SK-N-SH treated with all-trans-retinoic acid at 6 μM for 48 hours (cell line): ENCODE results near the gene TRIM66.

ENCODE experiments used
- ATAC-seq: fragments of 200-7000 bp; cut with Tn5 transposase; 3 replicates; pipeline ENCODE4 v1.9.1; 2020; ENCODE audit warnings: mild to moderate bottlenecking, moderate library complexity
- ARNTL ChIP-seq: fragments of 450-650 bp; formaldehyde crosslinking; IDR thresholded peaks from 2 replicates; pipeline ENCODE4 v1.5.0; 2020; ENCODE audit warnings: low read depth, mild to moderate bottlenecking, moderate library complexity, borderline replicate concordance
- BACH2 ChIP-seq: fragments of 250-450 bp; sonication (Bioruptor Pico); IDR thresholded peaks from 2 replicates; pipeline ENCODE4 v1.9.0; 2021; ENCODE audit warnings: mild to moderate bottlenecking, borderline replicate concordance
- CREB5 ChIP-seq: fragments of 250-450 bp; sonication (Bioruptor Pico); IDR thresholded peaks from 2 replicates; pipeline ENCODE4 v1.5.1; 2020; ENCODE audit warnings: low read depth, mild to moderate bottlenecking, moderate library complexity
- CSDC2 ChIP-seq: fragments of 250-450 bp; sonication (Bioruptor Pico); IDR thresholded peaks from 2 replicates; pipeline ENCODE4 v1.5.0; 2020; ENCODE audit warnings: mild to moderate bottlenecking, moderate library complexity
- CSRNP3 ChIP-seq: fragments of 250-450 bp; sonication (Bioruptor Pico); IDR thresholded peaks from 2 replicates; pipeline ENCODE4 v1.5.1; 2021; ENCODE audit warnings: mild to moderate bottlenecking, moderate library complexity
- ESRRG ChIP-seq: fragments of 250-450 bp; sonication (Bioruptor Pico); IDR thresholded peaks from 2 replicates; pipeline ENCODE4 v1.6.1; 2021; ENCODE audit warnings: mild to moderate bottlenecking
- GLIS3 ChIP-seq: fragments of 250-450 bp; sonication (Bioruptor Pico); IDR thresholded peaks from 2 replicates; pipeline ENCODE4 v1.5.0; 2020; ENCODE audit warnings: mild to moderate bottlenecking, moderate library complexity
- ISL1 ChIP-seq: fragments of 250-450 bp; sonication (Bioruptor Pico); IDR thresholded peaks from 2 replicates; pipeline ENCODE4 v2.1.2; 2022; ENCODE audit warnings: mild to moderate bottlenecking, moderate library complexity
- OSR1 ChIP-seq: fragments of 250-450 bp; sonication (Bioruptor Pico); IDR thresholded peaks from 2 replicates; pipeline ENCODE4 v1.8.0; 2022; ENCODE audit warnings: moderate library complexity, mild to moderate bottlenecking, inconsistent platforms
- POU6F1 ChIP-seq: fragments of 250-450 bp; sonication (Bioruptor Pico); IDR thresholded peaks from 2 replicates; pipeline ENCODE4 v1.8.0; 2021; ENCODE audit warnings: low read depth, mild to moderate bottlenecking, moderate library complexity, borderline replicate concordance
- PPARA ChIP-seq: fragments of 250-450 bp; sonication (Bioruptor Pico); IDR thresholded peaks from 2 replicates; pipeline ENCODE4 v1.5.0; 2020; ENCODE audit warnings: mild to moderate bottlenecking, borderline replicate concordance
- RARB ChIP-seq: fragments of 250-450 bp; sonication (Bioruptor Pico); IDR thresholded peaks from 2 replicates; pipeline ENCODE4 v1.8.0; 2021; ENCODE audit warnings: mild to moderate bottlenecking, moderate library complexity
- SNAI2 ChIP-seq: fragments of 250-450 bp; sonication (Bioruptor Pico); IDR thresholded peaks from 2 replicates; pipeline ENCODE4 v1.5.0; 2020; ENCODE audit warnings: mild to moderate bottlenecking, moderate library complexity
- TCF4 ChIP-seq: fragments of 250-450 bp; sonication (Bioruptor Pico); IDR thresholded peaks from 2 replicates; pipeline ENCODE4 v1.8.0; 2021; ENCODE audit warnings: mild to moderate bottlenecking, moderate library complexity, borderline replicate concordance
- TOX ChIP-seq: fragments of 250-450 bp; sonication (Bioruptor Pico); IDR thresholded peaks from 2 replicates; pipeline ENCODE4 v1.8.0; 2021; ENCODE audit warnings: mild to moderate bottlenecking, moderate library complexity, borderline replicate concordance
- ZC3H10 ChIP-seq: fragments of 250-450 bp; sonication (Bioruptor Pico); IDR thresholded peaks from 2 replicates; pipeline ENCODE4 v1.5.1; 2021; ENCODE audit warnings: mild to moderate bottlenecking, moderate library complexity
- ZFP3 ChIP-seq: fragments of 250-450 bp; sonication (Bioruptor Pico); IDR thresholded peaks from 2 replicates; pipeline ENCODE4 v1.5.0; 2020; ENCODE audit warnings: mild to moderate bottlenecking, moderate library complexity
- ZFP30 ChIP-seq: fragments of 450-650 bp; formaldehyde crosslinking; IDR thresholded peaks from 2 replicates; pipeline ENCODE4 v1.5.0; 2022; ENCODE audit warnings: mild to moderate bottlenecking, moderate library complexity
- ZNF565 ChIP-seq: fragments of 450-650 bp; formaldehyde crosslinking; conservative IDR thresholded peaks from 2 replicates; pipeline ENCODE4 v1.5.0; 2020; ENCODE audit warnings: low read depth, mild to moderate bottlenecking, moderate library complexity
- ZNF70 ChIP-seq: fragments of 450-650 bp; formaldehyde crosslinking; IDR thresholded peaks from 2 replicates; pipeline ENCODE4 v1.5.0; 2020; ENCODE audit warnings: mild to moderate bottlenecking, moderate library complexity
- ZNF8 ChIP-seq: fragments of 450-650 bp; formaldehyde crosslinking; IDR thresholded peaks from 2 replicates; pipeline ENCODE4 v1.5.0; 2020; ENCODE audit warnings: mild to moderate bottlenecking, moderate library complexity
- TF ChIP-seq, protein P1 (sequence below): fragments of 250-450 bp; sonication (Bioruptor Pico); IDR thresholded peaks from 2 replicates; pipeline ENCODE4 v1.8.0; 2020; ENCODE audit warnings: mild to moderate bottlenecking, moderate library complexity, borderline replicate concordance

Gene TRIM66

GRCh38 chr11:8690374-8691342 is 8.2 kb upstream of the TRIM66 start:
- no peak for ATAC-seq
- no peak for TF ChIP-seq CREB5 (CRISPR knock-in tag)
- TF ChIP-seq ZNF8 (CRISPR knock-in tag): no peak
- TF ChIP-seq SNAI2 (CRISPR knock-in tag): no peak
- no peak for TF ChIP-seq POU6F1 (CRISPR knock-in tag)
- no peak for TF ChIP-seq CSDC2 (CRISPR knock-in tag)
- no peak for TF ChIP-seq BACH2
- no peak for TF ChIP-seq ZNF565 (CRISPR knock-in tag)

DNA sequence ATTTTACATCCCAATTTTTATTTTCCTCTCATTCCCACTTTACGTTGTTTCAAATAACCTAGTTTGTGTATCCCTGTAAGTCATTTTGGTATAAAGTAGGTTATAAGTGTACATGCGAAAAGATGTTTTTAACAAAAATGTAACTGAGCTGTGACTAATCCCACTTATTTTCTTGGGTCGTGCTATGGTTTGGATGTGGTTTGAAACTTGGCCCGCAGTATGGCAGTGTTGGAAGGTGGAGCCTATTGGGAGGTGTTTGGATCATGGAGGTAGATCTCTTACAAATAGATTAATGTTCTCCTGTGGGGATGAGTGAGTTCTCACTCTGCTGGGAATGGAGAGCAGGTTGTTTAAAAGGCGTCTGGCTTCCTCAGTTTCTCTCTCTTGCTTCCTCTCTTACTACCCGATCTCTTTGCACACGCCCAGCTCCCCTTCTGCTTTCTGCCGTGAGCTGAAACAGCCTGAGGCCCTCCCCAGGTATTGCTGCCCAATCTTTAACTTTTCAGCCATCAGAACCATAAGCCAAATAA is 7.3 kb upstream of the TRIM66 start:
- TF ChIP-seq CREB5 (CRISPR knock-in tag): no peak
- no peak for TF ChIP-seq OSR1 (CRISPR knock-in tag)
- TF ChIP-seq CSDC2 (CRISPR knock-in tag): no peak
- no peak for TF ChIP-seq TOX (CRISPR knock-in tag)
- no peak for TF ChIP-seq ZNF8 (CRISPR knock-in tag)
- TF ChIP-seq ZFP30: no peak
- no peak for TF ChIP-seq ZNF70
- no peak for ATAC-seq

- peak; percentile 93 for ATAC-seq
- peak; percentile 52; the same call in 1 of the 2 replicates for TF ChIP-seq ZC3H10 (CRISPR knock-in tag)
- 0 out of 2 replicates have a peak, but pooled peaks have one; percentile 7 for TF ChIP-seq ZNF70
- no peak for TF ChIP-seq ISL1 (CRISPR knock-in tag)
- TF ChIP-seq CSRNP3 (CRISPR knock-in tag): no peak
- TF ChIP-seq ZNF565 (CRISPR knock-in tag): 0 out of 2 replicates have a peak, but pooled peaks have one; percentile 28
- no peak; the same call in none of the 2 replicates for TF ChIP-seq ZFP3 (CRISPR knock-in tag)
- no peak for TF ChIP-seq ZFP30
- TF ChIP-seq RARB (CRISPR knock-in tag): peak; percentile 83
- TF ChIP-seq ESRRG: peak; percentile 88; the same call in 1 of the 2 replicates
- TF ChIP-seq CSDC2 (CRISPR knock-in tag): no peak
- no peak for TF ChIP-seq PPARA
- TF ChIP-seq, protein P1, sequence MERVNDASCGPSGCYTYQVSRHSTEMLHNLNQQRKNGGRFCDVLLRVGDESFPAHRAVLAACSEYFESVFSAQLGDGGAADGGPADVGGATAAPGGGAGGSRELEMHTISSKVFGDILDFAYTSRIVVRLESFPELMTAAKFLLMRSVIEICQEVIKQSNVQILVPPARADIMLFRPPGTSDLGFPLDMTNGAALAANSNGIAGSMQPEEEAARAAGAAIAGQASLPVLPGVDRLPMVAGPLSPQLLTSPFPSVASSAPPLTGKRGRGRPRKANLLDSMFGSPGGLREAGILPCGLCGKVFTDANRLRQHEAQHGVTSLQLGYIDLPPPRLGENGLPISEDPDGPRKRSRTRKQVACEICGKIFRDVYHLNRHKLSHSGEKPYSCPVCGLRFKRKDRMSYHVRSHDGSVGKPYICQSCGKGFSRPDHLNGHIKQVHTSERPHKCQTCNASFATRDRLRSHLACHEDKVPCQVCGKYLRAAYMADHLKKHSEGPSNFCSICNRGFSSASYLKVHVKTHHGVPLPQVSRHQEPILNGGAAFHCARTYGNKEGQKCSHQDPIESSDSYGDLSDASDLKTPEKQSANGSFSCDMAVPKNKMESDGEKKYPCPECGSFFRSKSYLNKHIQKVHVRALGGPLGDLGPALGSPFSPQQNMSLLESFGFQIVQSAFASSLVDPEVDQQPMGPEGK: peak; percentile 70; the same call in 1 of the 2 replicates
- peak; percentile 81 for TF ChIP-seq CREB5 (CRISPR knock-in tag)
- no peak for TF ChIP-seq BACH2
- peak; percentile 73 for TF ChIP-seq SNAI2 (CRISPR knock-in tag)
- TF ChIP-seq OSR1 (CRISPR knock-in tag): no peak
- 0 out of 2 replicates have a peak, but pooled peaks have one; percentile 17 for TF ChIP-seq TCF4 (CRISPR knock-in tag)
- TF ChIP-seq ARNTL (CRISPR knock-in tag): 0 out of 2 replicates have a peak, but pooled peaks have one; percentile 74
- peak; percentile 77 for TF ChIP-seq TOX (CRISPR knock-in tag)
- peak; percentile 96 for TF ChIP-seq GLIS3 (CRISPR knock-in tag)
- TF ChIP-seq ZNF8 (CRISPR knock-in tag): no peak
Observed at GRCh38 chr11:8688414-8689362, 6.2 kb upstream of the TRIM66 start.
